ENCODE measurements around the gene HOXD9. TPM values are rescaled to one million over a fixed set of nuclear protein-coding genes. Genes with fewer than 3 reads are reported as not detected.

Gene HOXD9
- polyA plus RNA-seq, 10 donors: 4.8 to 11.5 (median 5.7) TPM

- DNase-seq: peak in 1 of 3 donors; percentile 43
Observed at GRCh38 chr2:176164611-176165369, 42.3 kb downstream of the HOXD9 start.

DNA sequence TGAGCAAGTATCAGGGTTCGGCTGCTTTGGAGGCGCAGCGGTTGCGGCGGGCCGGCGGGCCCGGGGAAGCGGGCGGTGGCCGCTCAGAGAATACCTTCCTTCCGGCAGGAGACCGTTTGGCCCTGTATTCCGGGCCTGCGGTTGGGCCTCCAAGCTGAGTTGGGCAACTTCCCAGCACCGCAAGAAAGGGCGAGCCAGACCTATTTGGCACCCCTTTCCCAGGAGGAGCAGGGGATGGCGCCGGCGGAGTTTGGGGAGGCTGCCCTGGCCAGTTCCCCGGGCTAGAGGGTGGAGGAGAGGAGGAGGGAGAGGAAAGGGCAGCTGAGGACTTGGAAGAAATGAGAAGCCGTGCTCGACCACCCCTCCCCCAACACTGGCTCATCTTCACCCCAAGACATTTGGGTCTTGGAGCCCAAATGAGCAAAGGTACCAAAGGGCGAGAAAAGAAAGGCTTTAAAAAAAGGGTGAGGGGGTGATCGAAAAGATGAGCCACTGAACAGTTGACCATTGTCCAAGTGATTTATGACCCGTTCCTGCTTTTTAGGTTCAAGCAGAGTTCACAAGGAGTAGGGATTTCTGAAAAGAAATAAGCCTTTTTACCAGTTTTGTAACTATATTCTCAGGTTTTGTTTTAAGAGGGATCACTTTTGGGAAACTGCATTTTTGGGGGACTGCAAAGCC, 43.0 kb downstream of the HOXD9 start:
- peak in 1 of 3 donors; percentile 42 for DNase-seq

DNA sequence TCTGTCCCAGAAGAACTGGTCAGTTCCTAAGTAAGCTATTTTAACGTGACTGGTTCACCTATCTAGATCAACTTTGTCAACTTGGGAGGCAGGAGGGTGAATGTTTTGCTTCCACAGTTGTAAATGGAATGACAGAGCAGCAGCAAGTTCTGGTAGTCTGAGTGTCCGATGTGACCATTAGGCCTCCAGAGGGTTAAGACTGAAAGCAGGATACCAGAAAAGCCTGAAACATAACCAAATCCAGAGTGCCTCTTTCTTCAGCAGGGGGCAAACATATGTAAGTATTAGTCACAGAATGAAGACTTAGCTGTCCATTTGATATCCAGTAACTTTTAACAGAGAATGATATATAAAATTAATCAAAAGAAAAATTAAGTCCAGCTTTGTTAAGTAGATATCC, 43.8 kb downstream of the HOXD9 start:
- DNase-seq: no peak

DNA sequence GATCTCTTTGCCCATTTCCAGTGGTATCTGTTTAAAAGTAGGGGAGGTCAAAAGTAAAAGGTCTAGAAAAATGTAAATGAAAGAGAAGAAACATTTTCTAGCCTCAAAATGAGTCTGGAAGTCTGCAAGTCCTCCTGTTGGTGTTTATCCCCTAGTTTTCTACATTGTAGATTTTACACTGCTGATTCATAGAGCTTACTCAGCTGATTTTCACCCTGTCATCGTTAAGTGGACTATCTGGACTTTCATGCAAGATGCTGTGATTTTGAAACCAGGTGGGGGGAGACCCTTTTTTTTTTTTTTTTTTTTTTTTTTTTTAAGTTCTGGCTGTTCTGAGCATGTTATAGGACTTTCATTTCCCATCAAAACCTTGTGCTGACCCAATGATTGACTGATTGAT, 44.9 kb downstream of the HOXD9 start:
- DNase-seq: no peak

DNA sequence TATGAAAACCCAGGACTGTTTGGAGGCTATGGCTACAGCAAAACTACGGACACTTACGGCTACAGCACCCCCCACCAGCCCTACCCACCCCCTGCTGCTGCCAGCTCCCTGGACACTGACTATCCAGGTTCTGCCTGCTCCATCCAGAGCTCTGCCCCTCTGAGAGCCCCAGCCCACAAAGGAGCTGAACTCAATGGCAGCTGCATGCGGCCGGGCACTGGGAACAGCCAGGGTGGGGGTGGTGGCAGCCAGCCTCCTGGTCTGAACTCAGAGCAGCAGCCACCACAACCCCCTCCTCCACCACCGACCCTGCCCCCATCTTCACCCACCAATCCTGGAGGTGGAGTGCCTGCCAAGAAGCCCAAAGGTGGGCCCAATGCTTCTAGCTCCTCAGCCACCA, 46.7 kb downstream of the HOXD9 start:
- DNase-seq: no peak

GRCh38 chr2:176169711-176170110, 47.2 kb downstream of the HOXD9 start:
- DNase-seq: no peak

DNA sequence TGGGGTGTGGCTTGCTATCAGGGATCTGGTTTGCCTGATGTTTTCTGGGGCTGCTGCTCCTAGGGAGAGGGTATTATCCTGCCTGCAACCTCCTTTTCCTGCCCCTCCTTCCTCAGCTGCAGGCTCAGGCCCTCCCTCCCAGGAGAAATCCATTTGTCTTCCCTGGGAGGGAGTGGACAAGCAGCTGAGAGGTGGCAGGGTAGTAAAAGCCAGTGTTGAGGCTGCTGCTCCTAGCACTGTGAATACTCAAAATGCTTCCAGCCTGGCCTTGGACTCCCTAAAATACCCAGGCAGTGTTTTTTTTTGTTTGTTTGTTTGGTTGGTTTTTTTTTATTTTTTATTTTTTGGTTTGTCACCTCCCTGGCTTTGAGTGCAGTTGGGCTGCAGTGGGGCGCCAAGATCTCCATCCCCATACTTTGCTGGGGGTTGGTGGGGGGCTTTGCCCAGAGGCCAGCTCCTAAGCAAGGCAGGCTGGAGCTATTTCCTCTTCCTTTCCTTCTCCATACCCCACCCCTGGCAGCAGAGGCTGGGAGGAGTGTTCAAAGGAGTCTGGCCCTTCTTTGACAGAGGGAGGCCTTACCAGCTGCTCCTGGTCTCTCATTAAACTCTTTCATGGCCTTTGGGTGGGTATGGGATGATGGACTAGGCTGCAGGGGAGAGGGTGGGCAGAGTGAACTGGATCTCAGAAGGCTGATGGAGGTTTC, 48.2 kb downstream of the HOXD9 start:
- DNase-seq: no peak

- DNase-seq: peak in 2 of 3 donors; percentile 54 to 68
Observed at GRCh38 chr2:176171351-176172006, 49.0 kb downstream of the HOXD9 start.

- DNase-seq: no peak
Observed at GRCh38 chr2:176172007-176172894, 49.7 kb downstream of the HOXD9 start.

- no peak for DNase-seq
Observed at GRCh38 chr2:176172895-176173566, 50.5 kb downstream of the HOXD9 start.

- DNase-seq: no peak
Observed at GRCh38 chr2:176173567-176174381, 51.3 kb downstream of the HOXD9 start.

DNA sequence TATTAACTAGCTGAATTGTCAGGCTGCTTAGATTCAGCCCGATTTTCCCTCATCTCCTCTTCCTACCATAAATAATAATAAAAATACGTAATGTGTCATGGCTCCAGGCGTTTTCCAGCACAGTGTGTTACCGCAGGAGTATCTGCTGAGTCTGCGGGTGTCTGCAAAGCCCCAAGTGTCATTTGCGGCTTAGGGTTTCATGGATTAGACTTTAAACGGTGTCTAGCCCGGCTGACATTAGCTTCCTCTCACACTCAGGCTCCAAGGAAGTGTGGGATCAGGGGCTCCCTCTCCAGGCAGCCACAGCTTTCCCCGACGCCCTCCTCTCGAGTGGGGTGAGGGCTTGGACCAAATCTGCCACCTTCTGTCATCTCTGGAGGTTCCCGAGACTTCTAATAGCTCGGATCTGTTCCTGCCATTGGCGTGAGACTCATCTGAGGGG, 51.9 kb downstream of the HOXD9 start:
- DNase-seq: peak in 2 of 3 donors; percentile 39 to 59

Other genes with a start within 250 kb of the HOXD9 start
- 10 to 100 TPM; 24.3 to 55.3 (median 34.5) TPM for gene LNPK, start 120.5 kb upstream of the HOXD9 start, polyA plus RNA-seq (ENCODE audit: insufficient read length in 10 of 10)
- gene EVX2, start 38.8 kb upstream of the HOXD9 start, polyA plus RNA-seq (ENCODE audit: insufficient read length in 10 of 10): under 1 TPM in 2 of 10 donors, not detected in 8; 0.04 TPM
- gene HOXD13, start 30.0 kb upstream of the HOXD9 start, polyA plus RNA-seq (ENCODE audit: insufficient read length in 10 of 10): under 1 TPM in 1 of 10 donors, not detected in 9; 0.11 TPM
- gene HOXD12, start 22.9 kb upstream of the HOXD9 start, polyA plus RNA-seq (ENCODE audit: insufficient read length in 10 of 10): not detected
- gene HOXD11, start 15.4 kb upstream of the HOXD9 start, polyA plus RNA-seq (ENCODE audit: insufficient read length in 10 of 10): not detected
- gene HOXD10, start 5.9 kb upstream of the HOXD9 start, polyA plus RNA-seq (ENCODE audit: insufficient read length in 10 of 10): under 1 TPM; 0.15 to 0.78 (median 0.28) TPM
- gene HOXD8, start 7.0 kb downstream of the HOXD9 start, polyA plus RNA-seq (ENCODE audit: insufficient read length in 10 of 10): 10 to 100 TPM; 30.6 to 43.1 (median 40.2) TPM
- 10 to 100 TPM in 2 of 10 donors, 1 to 10 TPM in 8; 3.8 to 11.3 (median 7.3) TPM for gene HOXD4, start 28.8 kb downstream of the HOXD9 start, polyA plus RNA-seq (ENCODE audit: insufficient read length in 10 of 10)
- gene HOXD3, start 34.6 kb downstream of the HOXD9 start, polyA plus RNA-seq (ENCODE audit: insufficient read length in 10 of 10): 1 to 10 TPM; 2.2 to 5.9 (median 3.2) TPM
- gene HOXD1, start 65.9 kb downstream of the HOXD9 start, polyA plus RNA-seq (ENCODE audit: insufficient read length in 10 of 10): 1 to 10 TPM; 1.1 to 3.2 (median 1.6) TPM
- gene MTX2, start 146.7 kb downstream of the HOXD9 start, polyA plus RNA-seq (ENCODE audit: insufficient read length in 10 of 10): 10 to 100 TPM; 49.0 to 65.2 (median 53.2) TPM

All from muscle of back (tissue), 11 donors.